A673 (cell line): Measurements from ENCODE around the gene NTRK1. TPM values are rescaled to one million over a fixed set of nuclear protein-coding genes. Genes with fewer than 3 reads are reported as not detected.

ENCODE experiments used
- BruUV-seq: library from RNA; stranded (reverse); fragments of 400-500 nt; replicated peaks from 2 replicates; lab custom pipeline; 2021; lab: Mats Ljungman, UMichigan
- CTCF ChIA-PET: fragments of 300-600 bp; sonication (Branson Sonifier 250); formaldehyde crosslinking; loops from one replicate; lab custom pipeline; 2022; ENCODE audit warnings: antibody characterized with exemption; lab: Charles Lee
- POLR2A ChIA-PET: fragments of 300-600 bp; sonication (Branson Sonifier 250); formaldehyde crosslinking; loops from one replicate; lab custom pipeline; 2022; ENCODE audit warnings: antibody characterized with exemption; ENCODE audit not compliant: low non-redundant PET; lab: Charles Lee
- DNase-seq: peaks from one replicate; pipeline ENCODE4 v3.0.0-alpha.2; 2015; ENCODE audit warnings: low spot score
- H3K27ac ChIP-seq: fragments of 200-600 bp; sonication (generic); 2 replicates; pipeline ENCODE4 v1.5.1; 2016; ENCODE audit warnings: mixed run types, low read depth, mild to moderate bottlenecking, mixed read lengths, antibody characterized with exemption, low read length; ENCODE audit not compliant: poor library complexity, severe bottlenecking
- H3K27me3 ChIP-seq: fragments of 200-600 bp; sonication (generic); replicated peaks from 2 replicates; pipeline ENCODE4 v1.6.1; 2017; ENCODE audit warnings: mixed run types, low read depth, mild to moderate bottlenecking, mixed read lengths, antibody characterized with exemption, low read length; ENCODE audit not compliant: insufficient read depth, poor library complexity
- H3K36me3 ChIP-seq: fragments of 200-600 bp; sonication (generic); 2 replicates; pipeline ENCODE4 v1.6.1; 2016; ENCODE audit warnings: mixed run types, mild to moderate bottlenecking, mixed read lengths, antibody characterized with exemption, low read length; ENCODE audit not compliant: insufficient read depth, poor library complexity, severe bottlenecking
- H3K4me1 ChIP-seq: fragments of 200-600 bp; sonication (generic); 2 replicates; pipeline ENCODE4 v1.6.1; 2017; ENCODE audit warnings: mixed run types, mild to moderate bottlenecking, mixed read lengths, antibody characterized with exemption, low read length; ENCODE audit not compliant: insufficient read depth, poor library complexity, severe bottlenecking
- H3K4me3 ChIP-seq: fragments of 200-600 bp; sonication (generic); 2 replicates; pipeline ENCODE4 v1.5.1; 2016; ENCODE audit warnings: low read depth, mixed run types, mild to moderate bottlenecking, mixed read lengths, low read length; ENCODE audit not compliant: poor library complexity, severe bottlenecking
- H3K9me3 ChIP-seq: fragments of 200-600 bp; sonication (generic); 2 replicates; pipeline ENCODE4 v1.6.1; 2016; ENCODE audit warnings: mixed run types, low read depth, mild to moderate bottlenecking, mixed read lengths, antibody characterized with exemption, low read length; ENCODE audit not compliant: poor library complexity, severe bottlenecking
- CTCF ChIP-seq: fragments of 300-800, 200-600 bp; sonication (generic); conservative IDR thresholded peaks from 2 replicates; pipeline ENCODE4 v1.5.1; 2017; ENCODE audit warnings: low read depth, mild to moderate bottlenecking, antibody characterized with exemption, low read length, moderate library complexity, mixed read lengths
- EZH2 ChIP-seq: fragments of 200-600 bp; sonication (generic); IDR thresholded peaks from 2 replicates; pipeline ENCODE4 v1.6.1; 2017; ENCODE audit warnings: borderline replicate concordance, low read depth, mild to moderate bottlenecking, mixed read lengths, antibody characterized with exemption, low read length; ENCODE audit not compliant: poor library complexity, severe bottlenecking
- intact Hi-C: fragments of 100-400 bp; cut with micrococcal nuclease; formaldehyde crosslinking; loops from one replicate; pipeline ENCODE4 v1.10.0; 2022; ENCODE audit not compliant: unreplicated experiment
- total RNA-seq: library from RNA; stranded (reverse); gene quantifications from 2 replicates; pipeline ENCODE4 v1.2.3, GENCODE V29; 2021

NTRK1 gene
- total RNA-seq, 1 experiment from 2014 or later, result 5.1 TPM

- Histone ChIP-seq H3K4me3 (no peak overlapping the region), H3K27ac (no peak overlapping the region), H3K9me3 (no peaks in the 10 kb centered on the region), H3K36me3 (no peaks in the 10 kb centered on the region), H3K27me3 (no peaks in the 10 kb centered on the region), H3K4me1 (no peaks in the 10 kb centered on the region)
- ChIA-PET CTCF (interaction anchor here (1.8 kb wide), 1 partner anchor 194 kb away, joined by 9 read pairs; no protein-coding TSS in a partner anchor), POLR2A (no interaction called here)
- intact Hi-C loops, result no loop called here
- BruUV-seq, result no TSS peak
- TF ChIP-seq EZH2 (no peak), CTCF (no peak)
- DNase-seq, result no peak
Observed at GRCh38 chr1:156883919-156884318, 23.3 kb downstream of the NTRK1 start.

- H3K36me3 ChIP-seq, result no peaks in the 10 kb centered on the region
- no peak overlapping the region for H3K27ac ChIP-seq
- no peaks in the 10 kb centered on the region for H3K9me3 ChIP-seq
- ChIA-PET POLR2A (no interaction called here), CTCF (interaction anchor here (1.8 kb wide), 1 partner anchor 195 kb away, joined by 9 read pairs; no protein-coding TSS in a partner anchor)
- no peak for DNase-seq
- no TSS peak for BruUV-seq
- no peak overlapping the region for H3K4me3 ChIP-seq
- TF ChIP-seq EZH2 (no peak), CTCF (no peak)
- intact Hi-C loops, result no loop called here
- H3K27me3 ChIP-seq, result no peaks in the 10 kb centered on the region
- H3K4me1 ChIP-seq, result no peaks in the 10 kb centered on the region
Observed at GRCh38 chr1:156884560-156885184, 24.0 kb downstream of the NTRK1 start.

- ChIA-PET CTCF (no interaction called here), POLR2A (no interaction called here)
- no peak for DNase-seq
- no TSS peak for BruUV-seq
- Histone ChIP-seq H3K27ac (no peak overlapping the region), H3K27me3 (no peaks in the 10 kb centered on the region), H3K36me3 (no peaks in the 10 kb centered on the region), H3K4me1 (no peaks in the 10 kb centered on the region), H3K9me3 (no peaks in the 10 kb centered on the region), H3K4me3 (no peak overlapping the region)
- TF ChIP-seq CTCF (no peak), EZH2 (no peak)
- intact Hi-C loops, result no loop called here
Observed at GRCh38 chr1:156885314-156885713, 24.6 kb downstream of the NTRK1 start.
